GM21423 (cell line): ENCODE measurements around the gene WDFY1.

ENCODE experiments used
- ATAC-seq: cut with Tn5 transposase; IDR thresholded peaks from one replicate; pipeline ENCODE4 v1.9.1; 2021; ENCODE audit warnings: mild to moderate bottlenecking, moderate library complexity; ENCODE audit not compliant: unreplicated experiment

WDFY1 gene

DNA sequence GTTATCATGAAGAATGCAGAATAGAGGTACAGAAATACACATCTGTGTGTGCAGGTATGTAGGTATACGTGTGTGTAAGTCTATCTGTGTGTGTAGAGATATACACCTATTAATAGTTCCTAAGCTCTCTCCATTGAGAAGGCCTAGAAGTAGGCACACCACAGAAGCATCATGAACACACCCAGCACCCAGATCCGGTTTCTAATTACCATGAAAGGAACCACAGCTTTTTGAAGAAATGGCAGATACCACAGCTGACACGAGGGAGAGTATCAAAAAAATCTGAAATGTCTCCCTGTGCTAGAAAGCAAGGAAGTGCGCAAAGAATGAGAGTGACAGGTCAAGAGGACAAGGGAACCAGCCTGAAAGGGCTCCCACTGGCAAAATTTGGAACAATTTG is 80.0 kb downstream of the WDFY1 start:
- no peak for ATAC-seq

DNA sequence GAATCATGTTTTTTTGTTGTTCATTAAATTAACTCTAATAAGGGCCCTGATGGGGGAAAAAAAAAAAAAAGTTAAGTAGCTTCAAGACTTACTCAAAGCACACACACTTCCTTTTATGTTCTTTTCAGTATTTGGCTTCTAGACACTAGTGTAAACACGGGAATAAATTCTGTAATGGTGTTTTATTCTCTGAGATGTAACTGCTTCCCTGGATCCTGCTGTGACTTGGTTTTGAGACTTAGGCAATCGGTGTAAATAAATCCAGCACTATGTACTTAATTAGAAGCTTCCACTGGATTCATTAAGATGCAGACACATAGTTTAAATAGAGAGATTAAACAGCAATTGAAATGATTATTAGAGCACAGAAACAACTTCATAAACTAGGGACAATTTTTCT is 81.6 kb downstream of the WDFY1 start:
- no peak for ATAC-seq

GRCh38 chr2:223860809-223861738 is 84.1 kb downstream of the WDFY1 start:
- no peak for ATAC-seq

DNA sequence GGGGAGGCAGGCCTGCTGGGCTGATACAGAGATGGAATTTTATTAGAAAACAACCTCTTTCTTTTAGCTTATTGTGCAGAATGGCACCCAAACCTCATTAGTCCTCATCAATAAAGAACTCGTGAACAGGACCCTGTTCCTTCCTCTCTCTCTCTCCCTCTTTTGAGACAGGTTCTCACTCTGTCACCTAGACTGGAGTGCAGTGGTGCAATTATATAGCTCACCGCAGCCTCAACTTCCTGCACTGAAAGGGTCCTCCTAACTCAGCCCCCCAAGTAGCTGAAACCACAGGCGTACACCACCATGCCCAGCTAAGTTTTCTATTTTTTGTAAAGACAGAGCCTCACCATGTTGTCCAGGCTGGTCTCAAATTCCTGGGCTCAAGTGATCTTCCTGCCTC is 86.1 kb downstream of the WDFY1 start:
- ATAC-seq = no peak

- no peak for ATAC-seq
These were observed 88.6 kb downstream of the WDFY1 start for GRCh38 chr2:223856584-223856983.

GRCh38 chr2:223856021-223856420 is 89.1 kb downstream of the WDFY1 start:
- ATAC-seq = no peak

- ATAC-seq = no peak
These were observed 89.7 kb downstream of the WDFY1 start for GRCh38 chr2:223855426-223855825.

- peak; percentile 54 for ATAC-seq
These were observed 90.4 kb downstream of the WDFY1 start for GRCh38 chr2:223854741-223855140.

GRCh38 chr2:223853425-223853837 is 91.7 kb downstream of the WDFY1 start:
- no peak for ATAC-seq

DNA sequence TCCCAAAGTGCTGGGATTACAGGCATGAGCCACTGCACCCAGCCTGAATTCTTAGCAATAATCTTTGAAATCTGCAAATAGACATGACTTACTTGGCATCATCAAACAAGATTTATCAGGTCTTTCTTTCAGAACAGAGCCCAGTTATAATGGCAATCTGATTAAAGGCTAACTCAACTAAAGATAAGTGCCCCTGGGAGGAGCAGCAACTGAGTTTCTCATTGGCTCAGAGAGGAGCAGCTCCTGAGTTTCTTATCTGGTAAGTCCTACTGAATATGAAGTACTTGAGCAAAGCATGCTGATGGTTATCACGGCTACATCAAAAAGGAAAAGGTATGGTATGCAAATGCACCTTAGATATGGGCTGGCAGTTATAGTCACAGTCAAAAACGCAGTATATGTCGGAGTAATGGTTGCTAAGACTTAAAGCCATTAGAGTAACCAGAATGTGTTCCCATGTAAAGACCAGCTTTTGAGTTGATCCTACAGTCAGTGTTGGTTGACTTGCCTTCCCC is 92.8 kb downstream of the WDFY1 start:
- ATAC-seq = no peak

DNA sequence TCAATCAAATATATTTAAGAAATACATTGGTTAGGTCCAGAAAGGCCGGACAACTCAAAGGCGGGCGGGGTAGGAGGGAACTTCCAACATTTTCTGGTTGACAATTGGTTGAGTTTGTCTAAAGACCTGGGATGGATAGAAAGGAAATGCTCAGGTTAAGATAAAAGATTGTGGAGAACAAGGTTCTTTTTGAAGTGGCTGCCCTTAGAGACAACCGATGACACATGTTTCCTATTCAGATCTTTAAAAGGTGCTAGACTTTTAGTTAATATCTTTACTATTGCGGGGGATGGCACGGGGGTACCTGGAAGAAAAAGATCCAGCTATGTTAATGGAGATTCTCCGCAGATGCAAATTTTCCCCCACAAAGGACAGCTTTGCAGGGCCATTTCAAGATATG is 97.7 kb downstream of the WDFY1 start:
- no peak for ATAC-seq

- no peak for ATAC-seq
These were observed 98.6 kb downstream of the WDFY1 start for GRCh38 chr2:223846515-223846914.

DNA sequence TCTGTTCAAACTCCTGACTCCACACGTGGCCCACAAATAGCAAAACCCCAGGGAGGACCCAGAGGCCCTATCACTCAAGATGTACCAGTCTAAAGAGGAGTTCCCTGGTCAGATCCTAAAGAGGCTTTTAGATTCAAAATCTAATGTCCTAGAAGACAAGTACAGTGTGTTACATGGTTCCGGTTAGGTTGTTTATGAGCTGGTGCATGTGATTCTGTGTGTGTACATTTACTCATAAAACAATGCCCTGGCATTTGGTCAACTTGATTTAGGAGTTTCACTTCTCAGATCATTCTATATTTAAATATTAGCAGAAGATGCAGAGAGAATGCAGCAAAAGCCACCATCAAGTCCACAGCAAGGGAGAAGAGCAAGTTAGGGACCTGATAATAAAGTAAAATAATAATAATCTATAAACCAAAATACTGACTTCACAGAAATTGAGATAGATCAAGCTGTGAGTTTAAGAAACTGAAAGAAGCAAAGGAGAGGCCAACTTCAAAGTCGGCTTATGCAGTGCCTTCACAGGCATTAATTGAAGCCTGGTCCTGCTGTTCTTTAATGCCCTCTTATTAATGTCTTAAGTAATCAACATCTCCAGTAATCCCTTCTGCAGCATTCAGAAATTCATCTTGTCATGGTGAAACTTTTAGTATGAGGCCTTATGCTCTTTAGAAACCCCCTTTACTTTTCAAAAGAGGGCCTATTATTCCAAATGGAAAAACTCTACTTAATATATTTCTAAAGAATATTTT is 103.5 kb downstream of the WDFY1 start:
- no peak for ATAC-seq

DNA sequence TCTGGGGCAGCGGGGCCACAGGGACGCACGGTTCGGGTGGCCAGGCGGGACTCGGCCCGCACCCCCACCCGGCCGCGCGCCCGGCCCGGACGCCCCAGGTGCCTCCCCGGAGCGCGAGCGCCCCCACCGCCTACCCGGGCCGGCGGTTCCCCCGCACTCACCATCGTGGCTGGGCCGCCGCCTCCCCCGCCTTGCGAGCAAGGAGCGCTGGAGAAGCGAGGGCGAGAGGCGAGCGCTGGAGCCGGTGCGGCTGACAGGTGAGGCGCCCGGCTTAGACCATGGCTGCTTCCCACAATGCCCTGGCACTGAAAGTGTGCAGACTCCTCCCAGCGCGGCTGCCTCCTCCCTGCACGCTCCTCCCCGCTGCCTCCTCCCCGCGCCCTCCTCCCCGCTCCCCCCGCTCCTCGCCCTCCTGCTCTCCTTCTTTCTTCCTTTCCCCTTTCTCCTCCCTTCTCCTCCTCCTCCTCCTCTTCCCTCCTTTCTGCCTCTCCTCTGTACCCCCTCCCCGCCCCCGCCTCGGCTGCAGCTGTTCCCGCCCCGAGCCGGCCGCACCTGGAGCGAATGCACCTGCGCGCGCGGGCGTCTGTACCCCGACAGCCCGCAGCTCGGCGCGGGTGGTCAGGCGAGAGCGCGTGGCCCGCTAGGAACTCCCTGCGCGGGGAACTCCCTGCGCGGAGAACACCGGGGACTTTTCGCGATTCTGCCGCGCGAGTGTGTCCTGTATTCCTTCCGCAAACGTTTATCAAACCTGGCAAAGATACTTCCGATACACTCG is 107.7 kb downstream of the WDFY1 start, which contains the start of gene AP1S3:
Gene AP1S3, minus strand, starts transcription at position 296 of the 775 bp plus-strand sequence. Its CDS starts 132 bp downstream, at position 164.
- ATAC-seq = peak; percentile 68

DNA sequence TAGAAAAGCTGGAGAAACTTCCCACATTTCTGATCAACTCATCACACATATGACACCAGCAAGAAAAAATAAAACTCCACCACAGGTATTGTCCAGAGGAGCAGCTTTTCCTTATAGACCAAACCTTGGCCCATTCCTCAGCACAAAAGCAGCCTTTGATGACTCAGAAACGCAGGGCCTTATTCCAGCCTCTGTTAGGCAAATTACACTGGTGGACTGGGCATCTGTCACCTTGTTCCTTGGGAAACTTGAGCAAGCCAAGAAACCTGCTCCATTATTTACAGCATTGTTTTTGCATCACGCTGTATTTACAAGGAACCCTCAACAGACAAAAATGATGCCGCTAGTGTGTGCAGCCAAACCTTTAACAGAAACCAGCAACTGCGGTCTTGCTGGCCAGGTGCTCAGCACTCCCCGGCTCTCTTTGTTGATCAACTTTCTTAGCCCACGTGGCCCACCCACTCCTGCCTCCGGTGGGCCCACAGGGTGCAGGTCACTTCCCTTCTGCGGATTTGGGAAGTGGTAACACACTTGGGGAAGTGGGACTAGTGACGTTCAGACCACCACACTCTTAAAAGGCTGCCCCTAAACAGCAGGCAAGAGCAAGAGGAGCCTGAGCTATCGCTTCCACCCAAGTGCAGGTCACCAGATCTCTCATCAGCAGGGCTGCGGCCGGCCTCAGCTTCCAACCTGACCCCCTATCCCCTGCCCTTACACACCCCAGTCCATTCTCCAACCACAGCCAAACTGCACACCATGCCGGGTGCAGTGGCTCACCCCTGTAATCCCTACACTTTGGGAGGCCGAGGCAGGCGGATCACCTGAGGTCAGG is 109.2 kb downstream of the WDFY1 start:
- ATAC-seq = peak; percentile 68

GRCh38 chr2:223834431-223834830 is 110.7 kb downstream of the WDFY1 start:
- ATAC-seq = no peak

DNA sequence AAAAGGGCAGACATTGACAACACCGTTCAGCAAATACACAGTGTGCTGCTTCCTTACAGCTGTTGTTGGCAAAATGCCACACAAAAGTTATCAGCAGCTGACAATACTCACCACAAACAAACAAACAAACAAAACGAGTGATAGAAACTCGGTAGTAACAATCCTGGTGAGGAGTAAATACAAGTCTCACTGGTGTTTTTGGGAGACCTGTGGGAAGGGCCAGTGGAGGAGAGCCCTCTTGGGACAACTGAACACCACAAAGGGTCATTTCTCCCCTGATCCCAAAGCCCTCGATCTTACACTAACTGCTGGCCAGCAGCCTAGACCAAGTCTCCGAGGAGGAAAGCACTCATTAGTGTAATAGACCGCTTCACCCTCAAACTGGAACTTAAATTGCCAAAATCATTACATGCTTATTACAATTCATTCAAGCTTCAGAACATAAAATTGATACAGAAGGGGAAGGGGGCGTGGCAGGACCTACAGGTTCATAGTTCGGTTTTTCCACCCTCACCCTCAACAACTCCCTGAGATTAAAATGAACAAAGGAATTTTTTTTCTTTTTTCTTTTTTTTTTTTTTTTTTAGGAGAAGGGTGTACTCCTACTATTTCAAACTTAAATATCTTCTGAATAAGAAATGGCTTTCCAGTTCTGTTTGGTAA is 112.8 kb downstream of the WDFY1 start:
- ATAC-seq = no peak

DNA sequence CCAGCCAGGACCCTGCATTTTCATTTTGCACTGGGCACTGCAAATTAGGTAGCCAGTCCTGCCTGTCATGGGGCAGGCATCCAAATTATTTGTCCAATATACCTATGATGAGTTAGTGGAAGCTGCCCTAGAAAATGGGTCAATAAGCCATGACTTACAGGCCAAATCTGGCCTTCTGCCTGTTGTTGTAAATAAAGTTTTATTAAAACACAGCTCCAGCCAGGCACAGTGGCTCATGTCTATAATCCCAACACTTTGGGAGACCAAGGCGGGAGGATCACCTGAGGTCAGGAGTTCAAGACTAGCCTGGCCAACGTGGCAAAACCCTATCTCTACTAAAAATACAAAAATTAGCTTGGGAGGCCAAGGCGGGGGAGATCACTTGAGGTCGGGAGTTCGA is 116.0 kb downstream of the WDFY1 start:
- no peak for ATAC-seq

GRCh38 chr2:223828314-223828713 is 116.8 kb downstream of the WDFY1 start:
- no peak for ATAC-seq
